Activated CD4-positive, alpha-beta T cell treated with anti-CD3 and anti-CD28 coated beads for 48 hours (primary cell): ENCODE results near the gene MRTFB.
A peak's percentile ranks its signal among the peaks of the same experiment; 100 is the strongest.
"Not testable (repeated sequence)": the region's sequence is repeated elsewhere in the genome, so short reads cannot be mapped to it uniquely, and the experiment has no call there.

Experiments
- DNase-seq: peaks from one replicate; pipeline ENCODE4 v3.0.0-alpha.2; 2020

MRTFB gene

GRCh38 chr16:14146445-14146844 lies 75.3 kb downstream of the MRTFB start:
- no peak for DNase-seq

GRCh38 chr16:14148016-14148415 lies 76.9 kb downstream of the MRTFB start:
- no peak for DNase-seq

- DNase-seq, result no peak
Observed at GRCh38 chr16:14148569-14148968, 77.5 kb downstream of the MRTFB start.

GRCh38 chr16:14150796-14151195 lies 79.7 kb downstream of the MRTFB start:
- DNase-seq, result no peak

- DNase-seq, result no peak
Observed at GRCh38 chr16:14151256-14152030, 80.3 kb downstream of the MRTFB start.

- no peak for DNase-seq
Observed at GRCh38 chr16:14155572-14156190, 84.6 kb downstream of the MRTFB start.

- no peak for DNase-seq
Observed at GRCh38 chr16:14164916-14165662, 94.0 kb downstream of the MRTFB start.

GRCh38 chr16:14168146-14168545 lies 97.0 kb downstream of the MRTFB start:
- no peak for DNase-seq

GRCh38 chr16:14172200-14172809 lies 101.2 kb downstream of the MRTFB start:
- DNase-seq, result no peak

- no peak for DNase-seq
Observed at GRCh38 chr16:14175086-14175485, 104.0 kb downstream of the MRTFB start.

- no peak for DNase-seq
Observed at GRCh38 chr16:14177704-14178103, 106.6 kb downstream of the MRTFB start.

- no peak for DNase-seq
Observed at GRCh38 chr16:14179116-14179515, 108.0 kb downstream of the MRTFB start.

GRCh38 chr16:14180481-14180944 lies 109.4 kb downstream of the MRTFB start:
- DNase-seq, result no peak

- no peak for DNase-seq
Observed at GRCh38 chr16:14181371-14182050, 110.4 kb downstream of the MRTFB start.

- DNase-seq, result no peak
Observed at GRCh38 chr16:14182999-14183398, 111.9 kb downstream of the MRTFB start.

- not testable (repeated sequence) for DNase-seq
Observed at GRCh38 chr16:14183962-14184361, 112.8 kb downstream of the MRTFB start.

GRCh38 chr16:14186007-14186794 lies 115.1 kb downstream of the MRTFB start:
- DNase-seq, result peak; percentile 18

- no peak for DNase-seq
Observed at GRCh38 chr16:14186795-14187221, 115.7 kb downstream of the MRTFB start.

GRCh38 chr16:14187517-14188338 lies 116.6 kb downstream of the MRTFB start:
- DNase-seq, result no peak

GRCh38 chr16:14193316-14193871 lies 122.3 kb downstream of the MRTFB start:
- peak; percentile 43 for DNase-seq

- no peak for DNase-seq
Observed at GRCh38 chr16:14194721-14195120, 123.6 kb downstream of the MRTFB start.
